HEK293 (cell line): ENCODE results near the gene PRKCZ.

Source experiments
- CTCF ChIA-PET: fragments of 350-600 bp; formaldehyde crosslinking; extraction: SDS; loops from one replicate; lab custom pipeline; 2021; ENCODE audit warnings: antibody characterized with exemption; lab: Yijun Ruan, JAX
- POLR2A ChIA-PET: fragments of 300-600 bp; formaldehyde crosslinking; extraction: SDS; loops from one replicate; lab custom pipeline; 2020; ENCODE audit warnings: antibody characterized with exemption, inconsistent platforms; lab: Yijun Ruan, JAX
- H3K27ac ChIP-seq: fragments of 200-500 bp; sonication (Bioruptor generic); 2 replicates; pipeline ENCODE4 v1.5.1; 2014; ENCODE audit warnings: low read depth, low read length, control low read depth, inconsistent platforms; ENCODE audit errors: extremely low read depth
- H3K36me3 ChIP-seq, 2 experiments: fragments of 200-500 bp in 1 of 2; sonication (Bioruptor generic) in 1 of 2; 1 replicate in 1 of 2; 2 replicates in 1 of 2; pipeline ENCODE4 v1.5.1; 2014 to 2017; ENCODE audit warnings: inconsistent platforms in 2 of 2, low read length in 2 of 2; ENCODE audit not compliant: control insufficient read depth in 2 of 2, insufficient read depth in 1 of 2
- H3K4me1 ChIP-seq: fragments of 200-500 bp; sonication (Bioruptor generic); 2 replicates; pipeline ENCODE4 v1.5.1; 2014; ENCODE audit warnings: mild to moderate bottlenecking, low read length, inconsistent platforms; ENCODE audit not compliant: control insufficient read depth, insufficient read depth
- H3K4me3 ChIP-seq: 2 replicates; pipeline ENCODE4 v1.5.1; 2011; ENCODE audit warnings: low read depth, mild to moderate bottlenecking, control low read depth, low read length, moderate library complexity
- H3K9me3 ChIP-seq: fragments of 200-500 bp; sonication (Bioruptor generic); 2 replicates; pipeline ENCODE4 v1.5.1; 2014; ENCODE audit warnings: low read depth, low read length, inconsistent platforms; ENCODE audit not compliant: control insufficient read depth, insufficient read depth
- EGR2 ChIP-seq: fragments of 450-650 bp; formaldehyde crosslinking; IDR thresholded peaks from 2 replicates; pipeline ENCODE4 v1.5.1; 2016; ENCODE audit warnings: low read depth, missing biosample characterization, missing genetic modification characterization
- GLI4 ChIP-seq: fragments of 450-650 bp; formaldehyde crosslinking; IDR thresholded peaks from 2 replicates; pipeline ENCODE4 v1.5.1; 2016; ENCODE audit warnings: missing biosample characterization, missing genetic modification characterization
- KLF7 ChIP-seq: fragments of 450-650 bp; formaldehyde crosslinking; IDR thresholded peaks from 2 replicates; pipeline ENCODE4 v1.5.1; 2016; ENCODE audit warnings: missing biosample characterization, missing genetic modification characterization, borderline replicate concordance
- PATZ1 ChIP-seq: fragments of 450-650 bp; formaldehyde crosslinking; IDR thresholded peaks from 2 replicates; pipeline ENCODE4 v1.5.1; 2016; ENCODE audit warnings: missing biosample characterization, missing genetic modification characterization
- SCRT1 ChIP-seq: fragments of 450-650 bp; formaldehyde crosslinking; IDR thresholded peaks from 2 replicates; pipeline ENCODE4 v1.5.1; 2016; ENCODE audit warnings: missing biosample characterization, missing genetic modification characterization, borderline replicate concordance
- SP2 ChIP-seq: fragments of 450-650 bp; formaldehyde crosslinking; IDR thresholded peaks from 2 replicates; pipeline ENCODE4 v1.5.1; 2016; ENCODE audit warnings: missing biosample characterization, missing genetic modification characterization
- YY2 ChIP-seq: fragments of 450-650 bp; formaldehyde crosslinking; IDR thresholded peaks from 2 replicates; pipeline ENCODE4 v1.5.1; 2016; ENCODE audit warnings: missing biosample characterization, missing genetic modification characterization
- ZFHX2 ChIP-seq: fragments of 450-650 bp; formaldehyde crosslinking; conservative IDR thresholded peaks from 2 replicates; pipeline ENCODE4 v1.5.1; 2016; ENCODE audit warnings: missing biosample characterization, missing genetic modification characterization
- ZFP41 ChIP-seq: fragments of 450-650 bp; formaldehyde crosslinking; IDR thresholded peaks from 2 replicates; pipeline ENCODE4 v1.5.1; 2016; ENCODE audit warnings: missing biosample characterization, missing genetic modification characterization, borderline replicate concordance
- ZFP69B ChIP-seq: fragments of 450-650 bp; formaldehyde crosslinking; IDR thresholded peaks from 2 replicates; pipeline ENCODE4 v1.5.1; 2016; ENCODE audit warnings: missing biosample characterization, missing genetic modification characterization
- ZIC2 ChIP-seq: fragments of 450-650 bp; formaldehyde crosslinking; IDR thresholded peaks from 2 replicates; pipeline ENCODE4 v1.5.1; 2016; ENCODE audit warnings: missing biosample characterization, missing genetic modification characterization
- ZNF10 ChIP-seq: fragments of 450-650 bp; formaldehyde crosslinking; IDR thresholded peaks from 2 replicates; pipeline ENCODE4 v1.5.1; 2017; ENCODE audit warnings: missing biosample characterization, missing genetic modification characterization
- ZNF16 ChIP-seq: fragments of 450-650 bp; formaldehyde crosslinking; IDR thresholded peaks from 2 replicates; pipeline ENCODE4 v1.5.1; 2016; ENCODE audit warnings: low read depth, missing biosample characterization, missing genetic modification characterization
- ZNF184 ChIP-seq: fragments of 450-650 bp; IDR thresholded peaks from 2 replicates; pipeline ENCODE4 v1.5.1; 2018; ENCODE audit warnings: missing biosample characterization, mild to moderate bottlenecking, missing genetic modification characterization
- ZNF19 ChIP-seq: fragments of 450-650 bp; formaldehyde crosslinking; IDR thresholded peaks from 2 replicates; pipeline ENCODE4; 2016; ENCODE audit warnings: missing biosample characterization, missing genetic modification characterization, low read depth
- ZNF214 ChIP-seq: fragments of 450-650 bp; formaldehyde crosslinking; IDR thresholded peaks from 2 replicates; pipeline ENCODE4 v1.5.1; 2017; ENCODE audit warnings: missing biosample characterization, mild to moderate bottlenecking, missing genetic modification characterization, borderline replicate concordance
- ZNF266 ChIP-seq: fragments of 450-650 bp; formaldehyde crosslinking; IDR thresholded peaks from 2 replicates; pipeline ENCODE4 v1.5.1; 2016; ENCODE audit warnings: missing biosample characterization, missing genetic modification characterization, low read depth
- ZNF354C ChIP-seq: fragments of 450-650 bp; formaldehyde crosslinking; IDR thresholded peaks from 2 replicates; pipeline ENCODE4 v1.5.1; 2016; ENCODE audit warnings: missing biosample characterization, missing genetic modification characterization, low read depth, borderline replicate concordance
- ZNF37A ChIP-seq: fragments of 450-650 bp; IDR thresholded peaks from 2 replicates; pipeline ENCODE4 v1.5.1; 2018; ENCODE audit warnings: missing biosample characterization, missing genetic modification characterization
- ZNF544 ChIP-seq: fragments of 450-650 bp; formaldehyde crosslinking; IDR thresholded peaks from 2 replicates; pipeline ENCODE4 v1.5.0; 2017; ENCODE audit warnings: missing biosample characterization, missing genetic modification characterization
- ZNF610 ChIP-seq: fragments of 450-650 bp; formaldehyde crosslinking; IDR thresholded peaks from 2 replicates; pipeline ENCODE4 v1.5.1; 2016; ENCODE audit warnings: missing biosample characterization, missing genetic modification characterization, borderline replicate concordance
- ZNF626 ChIP-seq: fragments of 450-650 bp; sonication (Bioruptor Pico); formaldehyde crosslinking; IDR thresholded peaks from 2 replicates; pipeline ENCODE4 v1.5.1; 2018; ENCODE audit warnings: missing biosample characterization, missing genetic modification characterization, inconsistent platforms
- TF ChIP-seq, protein P1 (sequence below): fragments of 450-650 bp; formaldehyde crosslinking; IDR thresholded peaks from 2 replicates; pipeline ENCODE4 v1.5.1; 2016; ENCODE audit warnings: missing biosample characterization, missing genetic modification characterization, borderline replicate concordance
- TF ChIP-seq, protein P2 (sequence below): fragments of 450-650 bp; formaldehyde crosslinking; IDR thresholded peaks from 2 replicates; pipeline ENCODE4 v1.5.1; 2016; ENCODE audit warnings: missing biosample characterization, missing genetic modification characterization
- TF ChIP-seq, protein P3 (sequence below): fragments of 450-650 bp; formaldehyde crosslinking; optimal IDR thresholded peaks from 2 replicates; pipeline ENCODE3; 2016; ENCODE audit warnings: missing biosample characterization, mild to moderate bottlenecking, missing genetic modification characterization

The PRKCZ gene

DNA sequence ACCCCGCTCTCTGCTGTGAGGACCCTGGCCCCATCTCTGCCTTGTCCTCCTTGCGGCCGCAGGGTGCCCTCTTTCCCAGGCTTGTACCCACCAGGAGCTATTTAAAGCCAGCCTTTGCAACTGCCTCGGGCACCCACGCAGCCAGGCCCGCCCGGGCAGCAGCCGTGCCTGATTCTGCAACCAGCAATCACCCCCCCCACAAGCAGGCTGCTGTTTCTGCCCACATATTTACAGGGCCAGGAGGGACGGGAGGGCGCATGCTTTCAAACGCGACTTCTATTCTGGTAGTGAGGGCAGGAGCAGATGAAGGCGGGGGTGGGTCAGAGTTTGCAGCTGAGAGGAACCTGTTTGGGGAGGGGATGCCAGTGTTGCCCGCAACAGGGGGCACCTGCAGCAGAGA, 17.5 kb upstream of the PRKCZ start:
- CTCF ChIA-PET: interaction anchor here (0.6 to 4.1 kb wide), 2 partner anchors 13 to 16 kb away, joined by 3 to 35 read pairs; no protein-coding TSS in a partner anchor
- no peaks in the 10 kb centered on the region for H3K9me3 ChIP-seq
- TF ChIP-seq ZFHX2 (tag by site-specific recombination) (peak; percentile 43; the same call in 1 of the 2 replicates), ZNF214 (tag by site-specific recombination) (no peak), EGR2 (tag by site-specific recombination) (peak; percentile 49; the same call in 1 of the 2 replicates)
- H3K27ac ChIP-seq: no peak overlapping the region
- H3K4me3 ChIP-seq: no peak overlapping the region
- no peaks in the 10 kb centered on the region for H3K4me1 ChIP-seq
- no peaks in the 10 kb centered on the region for H3K36me3 ChIP-seq
- POLR2A ChIA-PET: no interaction called here

DNA sequence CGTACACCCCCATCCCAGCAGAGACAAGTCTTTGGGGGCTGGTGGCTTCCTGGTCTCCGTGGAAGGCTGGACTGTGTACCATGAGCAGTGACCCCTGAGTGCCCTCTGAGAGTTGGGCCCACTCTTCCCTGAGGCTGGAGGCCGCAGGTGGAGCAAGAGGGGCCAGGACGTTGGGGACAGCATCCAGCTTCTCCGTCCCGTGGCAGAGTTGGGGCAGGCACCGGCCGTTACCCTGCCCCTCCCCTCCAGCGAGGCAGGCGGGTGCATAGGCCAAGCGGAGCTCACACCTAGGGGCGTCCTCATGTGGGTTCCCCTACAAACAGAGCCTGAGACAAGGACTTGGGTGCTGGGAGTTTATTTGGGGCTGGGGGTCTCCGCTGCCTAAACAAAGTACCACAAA, 17.0 kb upstream of the PRKCZ start:
- no peaks in the 10 kb centered on the region for H3K36me3 ChIP-seq
- CTCF ChIA-PET: interaction anchor here (0.6 to 4.1 kb wide), 2 partner anchors 12 to 16 kb away, joined by 3 to 35 read pairs; no protein-coding TSS in a partner anchor
- POLR2A ChIA-PET: no interaction called here

DNA sequence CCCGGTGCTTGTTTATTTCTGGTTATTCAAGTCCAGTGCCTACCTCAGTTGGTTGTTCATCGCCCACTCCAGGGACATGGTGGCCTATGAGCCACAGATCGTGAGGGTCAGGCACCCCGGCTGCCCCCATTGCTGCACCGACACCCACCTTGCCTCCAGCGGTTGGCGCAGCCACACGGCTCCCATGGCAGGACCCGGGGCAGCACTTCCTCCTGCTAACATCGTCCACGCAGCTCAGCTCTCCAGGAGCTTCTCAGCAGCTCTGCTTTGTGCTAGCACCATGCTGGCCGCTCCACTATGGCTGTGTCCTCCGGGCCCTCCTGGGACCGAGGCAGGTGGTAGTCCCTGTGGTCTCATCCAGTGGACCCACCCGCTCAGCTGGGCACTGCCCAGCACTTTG, 13.9 kb upstream of the PRKCZ start:
- no peaks in the 10 kb centered on the region for H3K9me3 ChIP-seq
- no peaks in the 10 kb centered on the region for H3K4me1 ChIP-seq
- H3K36me3 ChIP-seq: no peaks in the 10 kb centered on the region
- no peak overlapping the region for H3K4me3 ChIP-seq
- POLR2A ChIA-PET: no interaction called here
- TF ChIP-seq, protein P1, sequence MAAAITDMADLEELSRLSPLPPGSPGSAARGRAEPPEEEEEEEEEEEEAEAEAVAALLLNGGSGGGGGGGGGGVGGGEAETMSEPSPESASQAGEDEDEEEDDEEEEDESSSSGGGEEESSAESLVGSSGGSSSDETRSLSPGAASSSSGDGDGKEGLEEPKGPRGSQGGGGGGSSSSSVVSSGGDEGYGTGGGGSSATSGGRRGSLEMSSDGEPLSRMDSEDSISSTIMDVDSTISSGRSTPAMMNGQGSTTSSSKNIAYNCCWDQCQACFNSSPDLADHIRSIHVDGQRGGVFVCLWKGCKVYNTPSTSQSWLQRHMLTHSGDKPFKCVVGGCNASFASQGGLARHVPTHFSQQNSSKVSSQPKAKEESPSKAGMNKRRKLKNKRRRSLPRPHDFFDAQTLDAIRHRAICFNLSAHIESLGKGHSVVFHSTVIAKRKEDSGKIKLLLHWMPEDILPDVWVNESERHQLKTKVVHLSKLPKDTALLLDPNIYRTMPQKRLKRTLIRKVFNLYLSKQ (tag by site-specific recombination): no peak
- TF ChIP-seq KLF7 (no peak), ZNF16 (tag by site-specific recombination) (no peak), SCRT1 (tag by site-specific recombination) (no peak), ZFP69B (tag by site-specific recombination) (no peak), ZNF184 (tag by site-specific recombination) (no peak), GLI4 (no peak), ZNF10 (tag by site-specific recombination) (no peak)
- no peak overlapping the region for H3K27ac ChIP-seq
- CTCF ChIA-PET: no interaction called here

More for the DNA sequence above, 17.0 kb upstream of the PRKCZ start:
- H3K27ac ChIP-seq: no peak overlapping the region
- no peaks in the 10 kb centered on the region for H3K9me3 ChIP-seq
- H3K4me3 ChIP-seq: no peak overlapping the region
- no peaks in the 10 kb centered on the region for H3K4me1 ChIP-seq
- no peak for TF ChIP-seq SP2
- no peak for TF ChIP-seq PATZ1
- TF ChIP-seq ZIC2 (tag by site-specific recombination): no peak
- no peak for TF ChIP-seq ZNF19
- no peak for TF ChIP-seq ZNF610
- no peak for TF ChIP-seq ZNF354C (tag by site-specific recombination)
- TF ChIP-seq YY2: no peak
- TF ChIP-seq ZFP41 (tag by site-specific recombination): no peak
- TF ChIP-seq ZNF266 (tag by site-specific recombination): no peak
- TF ChIP-seq, protein P2, sequence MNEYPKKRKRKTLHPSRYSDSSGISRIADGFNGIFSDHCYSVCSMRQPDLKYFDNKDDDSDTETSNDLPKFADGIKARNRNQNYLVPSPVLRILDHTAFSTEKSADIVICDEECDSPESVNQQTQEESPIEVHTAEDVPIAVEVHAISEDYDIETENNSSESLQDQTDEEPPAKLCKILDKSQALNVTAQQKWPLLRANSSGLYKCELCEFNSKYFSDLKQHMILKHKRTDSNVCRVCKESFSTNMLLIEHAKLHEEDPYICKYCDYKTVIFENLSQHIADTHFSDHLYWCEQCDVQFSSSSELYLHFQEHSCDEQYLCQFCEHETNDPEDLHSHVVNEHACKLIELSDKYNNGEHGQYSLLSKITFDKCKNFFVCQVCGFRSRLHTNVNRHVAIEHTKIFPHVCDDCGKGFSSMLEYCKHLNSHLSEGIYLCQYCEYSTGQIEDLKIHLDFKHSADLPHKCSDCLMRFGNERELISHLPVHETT (tag by site-specific recombination): no peak
- no peak for TF ChIP-seq ZNF544 (tag by site-specific recombination)
- TF ChIP-seq ZNF37A (tag by site-specific recombination): no peak
- TF ChIP-seq ZNF626: no peak
- TF ChIP-seq, protein P3, sequence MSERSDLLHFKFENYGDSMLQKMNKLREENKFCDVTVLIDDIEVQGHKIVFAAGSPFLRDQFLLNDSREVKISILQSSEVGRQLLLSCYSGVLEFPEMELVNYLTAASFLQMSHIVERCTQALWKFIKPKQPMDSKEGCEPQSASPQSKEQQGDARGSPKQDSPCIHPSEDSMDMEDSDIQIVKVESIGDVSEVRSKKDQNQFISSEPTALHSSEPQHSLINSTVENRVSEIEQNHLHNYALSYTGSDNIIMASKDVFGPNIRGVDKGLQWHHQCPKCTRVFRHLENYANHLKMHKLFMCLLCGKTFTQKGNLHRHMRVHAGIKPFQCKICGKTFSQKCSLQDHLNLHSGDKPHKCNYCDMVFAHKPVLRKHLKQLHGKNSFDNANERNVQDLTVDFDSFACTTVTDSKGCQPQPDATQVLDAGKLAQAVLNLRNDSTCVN: no peak
